ENCODE data around the gene NME2. TPM values are rescaled to one million over a fixed set of nuclear protein-coding genes. Genes with fewer than 3 reads are reported as not detected.
"Not testable (repeated sequence)": the region's sequence is repeated elsewhere in the genome, so short reads cannot be mapped to it uniquely, and the experiment has no call there.

The NME2 gene
- total RNA-seq, 1 donor from 2014 or later: 248 TPM

DNA sequence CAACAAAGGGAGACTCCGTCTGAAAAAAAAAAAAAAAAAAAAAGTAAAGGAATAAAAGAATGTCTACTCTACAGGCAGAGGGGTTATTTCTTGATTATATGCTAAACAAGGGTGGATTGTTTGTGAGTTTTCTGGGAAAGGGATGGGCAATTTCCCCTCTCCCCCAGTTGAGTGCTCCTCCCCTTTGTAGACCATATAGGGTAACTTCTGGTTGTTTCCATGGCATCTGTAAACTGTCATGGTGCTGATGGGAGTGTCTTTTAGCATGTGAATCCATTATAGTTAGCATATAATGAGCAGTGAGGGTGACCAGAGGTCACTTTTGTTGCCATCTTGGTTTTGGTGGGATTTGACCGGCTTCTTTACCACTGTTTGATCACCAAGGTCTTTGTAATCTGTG, 17.0 kb upstream of the NME2 start:
- DNase-seq (no peak), ATAC-seq (no peak)
- intact Hi-C loops (cut with micrococcal nuclease): no loop called here

DNA sequence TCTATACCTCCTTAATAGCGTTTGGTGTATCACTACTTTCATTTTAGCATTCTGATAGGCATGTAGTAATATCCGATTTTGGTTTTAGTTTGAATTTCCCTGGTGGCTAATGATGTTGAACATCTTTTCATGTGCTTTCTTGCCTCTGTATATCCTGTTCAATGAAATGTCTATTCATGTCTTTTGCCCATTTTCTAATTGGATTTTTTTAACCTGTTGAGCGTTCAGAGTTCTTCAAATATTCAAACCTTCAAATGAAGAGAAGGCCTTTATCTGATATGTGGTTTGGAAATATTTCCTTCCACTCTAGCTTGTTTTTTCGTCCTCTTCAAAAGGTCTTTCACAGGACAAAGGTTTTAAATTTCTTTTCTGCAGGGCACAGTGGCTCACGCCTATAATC, 15.3 kb upstream of the NME2 start:
- intact Hi-C loops (cut with micrococcal nuclease): no loop called here
- DNase-seq: no peak
- no peak for ATAC-seq

DNA sequence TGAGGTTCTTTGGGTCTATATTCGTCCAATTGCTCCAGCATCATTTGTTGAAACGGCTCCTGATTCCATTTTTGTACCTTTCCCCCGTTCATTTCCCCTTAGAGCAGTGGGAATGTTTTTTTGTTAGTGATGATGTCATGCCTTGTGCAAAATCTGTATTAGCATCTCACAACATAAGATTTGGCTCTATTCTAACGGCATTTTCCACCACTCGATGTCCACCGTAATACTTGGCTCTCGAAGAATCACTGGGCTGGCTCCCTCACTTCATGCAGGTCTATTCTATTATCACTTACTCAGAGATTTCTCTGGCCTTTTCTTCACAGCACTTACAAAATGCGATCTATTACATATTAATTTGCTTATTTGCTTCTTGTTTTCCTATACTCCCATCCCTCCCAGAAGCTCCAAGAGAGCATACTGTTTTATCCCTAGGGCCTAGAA, 13.4 kb upstream of the NME2 start:
- peak; percentile 3 for ATAC-seq
- intact Hi-C loops (cut with micrococcal nuclease): loop anchor here (2.0 kb wide), 1 partner anchor 152 kb away; no protein-coding TSS in a partner anchor
- DNase-seq: no peak

DNA sequence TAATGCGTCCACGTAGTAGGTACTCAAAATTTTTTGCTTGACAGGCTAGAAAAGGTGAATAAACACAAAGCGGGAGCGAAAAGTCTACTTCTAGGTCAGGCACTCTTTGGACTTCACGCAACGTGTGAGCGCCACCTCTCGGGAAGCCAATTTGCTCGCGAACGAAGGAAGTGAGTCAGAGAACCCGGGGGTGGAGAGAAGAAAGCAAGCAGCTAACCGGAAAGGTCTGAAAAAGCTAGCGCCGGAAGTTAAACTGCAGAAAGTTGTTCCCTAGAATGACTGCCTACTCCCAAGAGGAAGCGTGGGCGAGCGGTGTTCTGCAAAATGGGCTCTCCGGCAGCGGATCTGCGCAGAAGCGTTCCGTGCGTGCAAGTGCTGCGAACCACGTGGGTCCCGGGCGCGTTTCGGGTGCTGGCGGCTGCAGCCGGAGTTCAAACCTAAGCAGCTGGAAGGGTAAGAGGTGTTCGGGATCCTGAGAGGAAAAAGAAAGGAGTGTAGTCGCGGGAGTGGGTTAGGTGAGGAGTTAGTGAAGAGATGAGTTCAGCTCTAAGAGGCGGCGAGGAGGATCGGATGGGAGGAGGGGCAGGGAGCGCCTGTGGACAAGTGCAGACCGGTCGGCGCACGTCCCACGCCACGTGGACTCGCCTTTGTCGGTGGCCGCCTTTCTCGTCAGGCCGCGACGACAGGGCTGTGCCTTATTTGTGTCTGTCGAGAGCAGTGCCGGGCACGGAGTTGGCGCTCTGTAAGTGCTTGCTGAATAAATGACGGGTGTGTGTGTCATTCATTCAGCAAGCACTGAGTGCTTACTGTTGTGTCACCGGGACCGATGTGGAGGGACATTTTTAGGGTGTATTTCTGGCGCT, 12.8 kb upstream of the NME2 start, which contains the start of gene NME1:
NME1 (plus strand) TSS at position 350 of the 863 bp plus-strand sequence. CDS start 2,096 bp downstream, outside the sequence.
- DNase-seq (peak; percentile 95), ATAC-seq (peak; percentile 97)
- intact Hi-C loops (cut with micrococcal nuclease): loop anchor here (2.0 kb wide), 1 partner anchor 153 kb away; no protein-coding TSS in a partner anchor

DNA sequence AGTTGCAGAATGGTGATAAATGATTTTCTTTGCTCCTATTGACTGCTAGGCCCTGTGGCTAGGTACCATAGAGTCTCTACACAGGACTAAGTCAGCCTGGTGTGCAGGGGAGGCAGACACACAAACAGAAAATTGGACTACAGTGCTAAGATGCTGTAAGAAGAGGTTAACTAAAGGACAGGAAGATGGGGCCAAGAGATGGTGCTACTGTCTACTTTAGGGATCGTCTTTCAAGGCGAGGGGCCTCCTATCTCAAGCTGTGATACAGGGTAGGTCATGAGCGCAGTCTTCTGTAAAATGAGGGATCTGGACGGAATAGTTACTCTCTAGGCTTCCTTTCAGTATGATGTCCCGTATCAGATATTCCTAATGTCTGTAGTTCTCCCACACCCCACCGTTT, 12.0 kb upstream of the NME2 start:
- no peak for DNase-seq
- ATAC-seq: no peak
- intact Hi-C loops (cut with micrococcal nuclease): no loop called here

DNA sequence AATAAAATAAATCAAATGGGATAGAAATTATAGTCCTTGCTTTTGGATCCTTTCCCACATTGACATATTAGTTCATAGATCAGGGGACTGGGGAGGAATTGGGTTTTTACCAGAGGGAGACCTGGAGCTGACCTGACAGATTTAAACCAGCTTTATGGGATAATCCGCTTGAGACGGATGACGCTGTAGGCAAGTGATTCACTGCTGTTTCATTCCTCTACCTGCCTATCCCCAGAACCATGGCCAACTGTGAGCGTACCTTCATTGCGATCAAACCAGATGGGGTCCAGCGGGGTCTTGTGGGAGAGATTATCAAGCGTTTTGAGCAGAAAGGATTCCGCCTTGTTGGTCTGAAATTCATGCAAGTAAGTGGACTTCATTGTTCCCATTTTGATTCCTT, 10.8 kb upstream of the NME2 start:
- intact Hi-C loops (cut with micrococcal nuclease): no loop called here
- no peak for DNase-seq
- ATAC-seq: no peak

DNA sequence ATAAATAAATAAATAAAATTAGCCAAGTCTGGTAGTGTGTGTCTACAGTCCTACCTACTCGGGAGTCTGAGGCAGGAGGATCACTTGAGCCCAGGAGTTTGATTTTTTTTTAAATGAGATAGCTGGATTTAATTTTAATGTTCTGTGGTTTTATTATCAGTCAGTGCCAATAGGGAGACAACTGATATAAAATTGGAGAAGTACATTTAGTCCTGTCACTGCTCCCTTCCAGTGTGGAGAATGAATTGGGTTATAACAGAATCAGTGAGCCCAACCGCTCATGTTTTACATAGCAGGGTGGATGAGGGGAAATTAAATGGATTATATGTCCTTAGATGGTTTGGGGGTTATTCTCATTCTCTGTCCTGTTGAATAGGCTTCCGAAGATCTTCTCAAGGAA, 6.6 kb upstream of the NME2 start:
- ATAC-seq: no peak
- intact Hi-C loops (cut with micrococcal nuclease): no loop called here
- no peak for DNase-seq

DNA sequence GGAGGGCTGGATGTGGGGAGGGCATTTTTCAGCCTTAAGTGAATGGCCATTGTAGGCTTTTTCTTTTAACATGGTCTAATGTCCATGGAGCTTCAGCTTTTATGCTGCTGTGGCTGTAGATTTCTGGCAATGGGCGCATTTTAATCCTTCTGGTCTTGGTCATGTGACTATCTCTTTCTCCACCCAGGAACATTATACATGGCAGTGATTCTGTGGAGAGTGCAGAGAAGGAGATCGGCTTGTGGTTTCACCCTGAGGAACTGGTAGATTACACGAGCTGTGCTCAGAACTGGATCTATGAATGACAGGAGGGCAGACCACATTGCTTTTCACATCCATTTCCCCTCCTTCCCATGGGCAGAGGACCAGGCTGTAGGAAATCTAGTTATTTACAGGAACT, 4.7 kb upstream of the NME2 start:
- ATAC-seq (no peak), DNase-seq (no peak)
- intact Hi-C loops (cut with micrococcal nuclease): no loop called here

DNA sequence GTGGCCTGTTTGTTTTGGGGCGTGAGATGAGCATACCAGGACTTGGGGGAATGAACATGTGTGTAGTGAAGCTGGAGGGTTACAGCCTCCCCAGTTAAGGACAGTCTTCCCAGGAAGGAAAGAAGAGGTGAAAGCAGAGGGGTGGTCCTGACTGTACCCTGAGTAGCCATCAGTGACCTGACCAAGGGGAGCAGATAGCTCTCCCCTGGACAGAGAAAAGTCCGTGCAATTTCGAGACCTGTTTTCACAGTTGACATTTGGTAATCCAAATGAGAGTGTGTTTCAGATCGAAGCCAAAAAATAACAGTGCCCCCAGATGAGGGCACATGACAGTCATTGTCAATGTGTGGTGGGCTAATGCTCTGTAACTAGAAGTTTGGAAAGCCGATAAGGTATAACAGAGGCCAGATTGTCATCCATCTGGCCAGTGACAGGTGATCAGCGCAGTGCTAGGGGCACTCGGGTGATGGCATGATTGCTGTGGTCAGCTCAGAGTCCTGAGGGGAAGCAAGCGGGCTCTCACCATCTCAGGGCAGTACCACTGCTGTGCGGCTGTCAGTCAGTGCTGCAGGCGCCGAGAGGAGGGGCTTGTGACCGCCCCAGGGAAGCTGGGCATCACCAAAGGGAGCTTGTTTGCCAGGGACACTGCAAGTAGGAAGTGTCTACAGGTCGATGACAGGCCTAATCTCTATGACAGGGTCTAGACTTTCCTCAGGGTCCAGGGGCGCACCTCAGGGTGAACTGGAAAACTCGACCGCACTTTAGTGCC, 1.1 kb upstream of the NME2 start:
- peak; percentile 39 for DNase-seq
- ATAC-seq: no peak
- intact Hi-C loops (cut with micrococcal nuclease): no loop called here

DNA sequence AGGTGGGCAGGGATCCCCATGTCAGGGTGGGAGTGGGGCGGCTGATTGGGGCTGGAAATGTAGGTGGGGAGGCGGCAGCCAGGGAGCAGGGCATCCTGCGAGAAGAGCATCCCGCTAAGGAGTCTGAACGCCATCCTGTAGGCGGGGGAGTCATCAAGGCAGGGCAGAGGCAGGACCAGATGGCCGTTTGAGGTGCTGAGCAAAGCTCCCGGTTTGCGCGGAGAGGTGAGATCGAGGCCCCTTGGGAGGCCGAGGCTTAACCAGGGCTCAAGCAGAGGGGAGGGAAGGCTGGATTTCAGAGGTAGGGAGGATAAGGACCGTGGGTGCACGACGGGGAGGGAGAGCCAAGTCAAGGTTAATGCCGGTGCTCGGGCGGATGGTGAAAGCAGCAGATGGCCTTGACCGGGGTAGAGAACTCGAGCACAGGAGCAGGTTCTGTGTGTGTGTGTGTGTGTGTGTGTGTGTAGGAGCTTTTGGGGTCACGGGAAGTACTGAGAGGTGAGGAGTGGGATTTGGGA, 472 bp upstream of the NME2 start:
- peak; percentile 38 for DNase-seq
- ATAC-seq: peak; percentile 4
- intact Hi-C loops (cut with micrococcal nuclease): no loop called here

DNA sequence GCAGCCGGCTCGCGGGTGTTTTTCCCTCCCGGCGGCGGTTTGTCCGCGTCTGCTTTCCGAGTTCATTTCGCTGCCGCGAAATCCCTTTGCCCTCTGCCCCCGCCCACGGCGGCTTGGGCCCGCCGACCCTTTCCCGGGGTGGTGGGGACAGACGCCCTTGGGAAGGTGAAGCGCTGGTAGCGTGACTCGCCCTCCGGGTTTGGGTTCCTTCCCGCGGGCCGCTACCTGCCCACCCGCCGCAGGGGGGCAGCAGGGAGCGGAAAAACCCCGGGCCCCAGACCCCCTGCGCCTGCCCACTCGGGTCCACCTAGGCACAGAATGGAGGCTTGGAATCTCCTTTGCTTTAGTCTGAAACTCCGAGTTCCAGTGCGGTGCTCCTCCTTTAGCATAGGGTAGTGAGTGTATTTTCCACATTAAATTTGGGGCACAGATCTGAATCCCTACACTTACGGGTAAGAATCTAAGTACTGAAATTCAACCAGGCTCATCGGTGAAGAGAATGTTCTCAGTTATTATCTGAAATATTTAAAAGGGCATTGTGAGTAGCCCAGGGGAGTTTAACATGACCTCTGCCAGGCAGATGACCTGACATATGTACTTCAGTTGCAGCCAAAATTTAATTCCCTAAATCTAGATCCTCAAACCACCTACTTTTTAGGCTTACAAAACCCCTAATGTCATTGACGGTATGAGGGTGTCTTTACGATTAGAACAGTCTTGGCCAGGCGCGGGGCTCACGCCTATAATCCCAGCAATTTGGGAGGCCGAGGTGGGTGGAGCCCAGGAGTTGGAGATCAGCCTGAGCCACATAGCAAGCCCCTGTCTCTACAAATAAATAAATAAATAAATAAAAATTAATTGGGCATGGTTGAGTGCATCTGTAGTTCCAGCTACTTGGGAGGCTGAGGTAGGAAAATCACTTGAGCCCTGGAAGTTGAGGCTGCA, 1.0 kb downstream of the NME2 start:
- ATAC-seq (peak; percentile 51), DNase-seq (peak; percentile 67)
- intact Hi-C loops (cut with micrococcal nuclease): no loop called here

DNA sequence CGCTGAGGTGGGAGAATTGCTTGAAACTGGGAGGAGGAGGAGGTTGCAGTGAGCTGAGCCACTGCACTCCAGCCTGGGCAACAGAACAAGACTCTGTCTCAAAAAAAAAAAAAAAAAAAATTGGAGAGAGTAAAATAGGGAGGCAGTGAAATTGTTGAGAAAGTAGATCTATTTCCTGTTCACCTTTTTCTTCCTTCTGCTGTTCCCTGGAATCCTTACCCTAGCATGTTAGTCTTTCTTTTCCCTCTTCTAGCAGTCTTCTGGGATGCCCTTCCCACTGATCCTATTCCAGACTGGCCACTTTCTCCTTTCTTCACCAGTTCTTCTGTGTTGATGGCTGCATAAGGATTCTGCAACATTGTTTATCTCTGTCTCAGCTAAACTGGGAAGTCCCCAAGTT, 3.1 kb downstream of the NME2 start:
- intact Hi-C loops (cut with micrococcal nuclease): no loop called here
- ATAC-seq: no peak
- DNase-seq: no peak

DNA sequence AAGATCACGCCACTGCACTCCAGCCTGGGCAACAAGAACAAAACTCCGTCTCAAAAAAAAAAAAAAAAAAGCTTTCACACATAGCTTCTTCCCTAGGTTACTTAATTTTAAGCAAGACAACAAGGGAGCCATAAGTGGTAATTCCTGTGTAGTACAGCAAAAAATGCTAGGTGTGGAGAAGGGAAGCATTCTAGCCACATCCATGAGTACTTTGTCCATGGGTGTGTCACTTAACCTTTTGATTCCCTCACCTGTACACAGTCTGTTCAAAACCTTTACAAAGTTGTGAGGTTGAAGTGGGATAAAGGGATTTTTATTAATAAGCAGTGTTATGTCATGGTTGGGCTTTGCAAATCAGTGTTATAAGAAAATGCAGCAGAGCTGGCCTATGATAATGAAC, 4.5 kb downstream of the NME2 start:
- ATAC-seq (no peak), DNase-seq (no peak)
- intact Hi-C loops (cut with micrococcal nuclease): no loop called here

DNA sequence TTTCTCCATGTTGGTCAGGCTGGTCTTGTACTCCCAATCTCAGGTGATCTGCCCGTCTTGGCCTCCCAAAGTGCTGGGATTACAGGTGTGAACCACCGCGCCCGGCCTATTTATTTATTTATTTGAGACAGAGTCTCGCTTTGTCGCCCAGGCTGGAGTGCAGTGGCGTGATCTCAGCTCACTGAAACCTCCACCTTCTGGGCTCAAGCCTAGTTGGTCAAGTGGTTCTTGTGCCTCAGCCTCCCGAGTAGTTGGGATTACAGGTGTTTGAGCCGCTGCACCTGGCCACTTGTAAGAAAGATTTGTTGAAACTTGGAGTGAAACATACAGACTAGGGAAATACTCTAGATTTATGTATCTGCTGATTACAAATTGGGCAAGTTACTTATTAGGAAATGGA, 5.8 kb downstream of the NME2 start:
- intact Hi-C loops (cut with micrococcal nuclease); DNase-seq; ATAC-seq: not testable (repeated sequence)

DNA sequence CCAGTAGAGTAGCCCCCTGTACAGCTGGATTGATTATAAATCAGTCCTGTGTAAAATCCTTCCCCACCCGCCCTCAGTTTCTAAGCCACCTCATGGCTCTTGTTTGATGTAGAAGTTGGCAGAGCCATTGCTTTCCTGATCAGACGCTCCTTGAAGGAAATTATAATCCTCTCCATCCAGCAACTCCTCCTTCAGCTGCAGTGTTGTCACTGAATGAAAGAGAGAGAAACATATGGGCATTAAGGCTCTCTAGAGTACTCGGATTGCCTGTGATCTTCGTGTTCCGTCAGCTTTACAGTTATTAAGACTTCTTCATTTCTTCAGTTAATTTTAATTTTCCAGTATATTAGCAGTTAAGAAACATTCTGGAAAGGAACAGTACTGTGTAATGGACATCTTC, 14.3 kb downstream of the NME2 start:
- no peak for DNase-seq
- intact Hi-C loops (cut with micrococcal nuclease): no loop called here
- ATAC-seq: no peak

DNA sequence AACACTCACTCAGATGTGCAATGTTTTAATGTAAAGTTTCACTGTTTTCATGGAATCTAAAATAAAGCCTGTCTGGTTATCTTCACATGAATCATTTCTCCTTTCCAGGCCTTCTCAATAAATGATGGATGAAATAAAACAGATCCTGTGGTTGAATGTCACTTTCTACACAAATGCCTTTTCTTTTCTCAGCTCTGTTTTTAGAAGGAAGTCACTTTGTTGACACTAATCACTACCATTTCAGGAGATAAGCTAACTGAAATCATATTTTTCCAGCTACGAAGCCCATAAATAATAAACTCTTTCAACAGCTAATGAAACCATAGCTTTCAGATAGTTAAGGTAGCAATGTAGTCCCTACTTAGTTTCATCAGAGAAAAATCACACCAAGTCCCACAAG, 17.9 kb downstream of the NME2 start:
- ATAC-seq (no peak), DNase-seq (no peak)
- intact Hi-C loops (cut with micrococcal nuclease): no loop called here

DNA sequence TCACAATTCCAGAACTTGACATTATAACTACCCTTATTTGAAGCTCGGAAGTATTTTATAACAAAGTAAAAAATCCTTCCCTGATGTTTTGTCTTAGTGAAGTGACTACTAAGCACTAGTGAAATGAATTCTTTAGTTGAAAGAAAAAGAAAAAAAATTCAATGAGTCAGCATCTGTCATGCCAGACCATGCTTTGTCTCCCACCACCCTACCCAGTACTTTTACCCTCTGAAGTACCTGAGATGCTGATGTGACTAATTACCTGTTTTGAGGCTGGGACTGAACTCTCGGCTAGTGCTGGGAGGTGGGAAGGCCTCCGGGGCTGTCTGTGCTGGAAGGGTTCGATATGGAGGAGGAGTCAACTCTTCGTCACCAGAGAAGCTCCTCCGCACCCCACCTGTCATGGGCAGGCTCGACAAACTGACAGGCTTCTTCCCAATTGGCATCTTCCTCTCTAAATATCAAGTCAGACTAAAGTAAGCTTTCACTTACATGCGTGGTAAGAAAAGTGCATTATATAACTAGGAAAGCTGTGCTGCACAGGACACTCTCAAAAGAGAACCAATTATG, 19.6 kb downstream of the NME2 start:
- DNase-seq (no peak), ATAC-seq (no peak)
- intact Hi-C loops (cut with micrococcal nuclease): no loop called here

DNA sequence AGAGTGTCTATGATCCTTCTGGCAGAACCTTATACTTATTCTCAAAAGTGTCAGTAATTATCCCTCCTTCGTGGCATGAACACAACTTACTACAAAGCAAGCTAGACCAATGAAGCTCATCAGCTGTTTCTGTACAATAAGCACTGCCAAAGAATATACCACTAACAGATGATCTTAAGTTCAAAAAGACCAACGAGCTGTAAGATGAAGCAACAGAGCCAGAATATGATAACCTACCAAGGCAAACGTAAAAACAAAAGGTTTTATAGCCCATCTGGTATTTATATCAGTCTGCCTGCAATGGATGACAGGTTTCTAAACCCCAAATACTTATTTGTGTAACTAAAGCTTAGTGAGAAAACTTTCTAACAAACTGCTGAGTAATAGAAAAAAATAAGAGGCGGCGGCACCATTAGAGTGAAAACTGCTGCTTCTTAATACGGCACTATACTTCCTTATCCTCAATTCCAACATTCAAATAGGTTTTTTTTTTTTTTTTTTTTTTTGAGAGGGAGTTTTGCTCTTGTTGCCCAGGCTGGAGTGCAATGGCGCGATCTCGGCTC, 22.1 kb downstream of the NME2 start:
- intact Hi-C loops (cut with micrococcal nuclease): no loop called here
- no peak for ATAC-seq
- no peak for DNase-seq
